ENCODE data around the gene RAMP2. TPM values are rescaled to one million over a fixed set of nuclear protein-coding genes. Genes with fewer than 3 reads are reported as not detected.

Gene RAMP2
- total and polyA plus RNA-seq, 2 of the 13 experiments (the other 11 are each of a cell fraction or from before 2014, with no cell fraction given), result 1.4 to 5.2 TPM

DNA sequence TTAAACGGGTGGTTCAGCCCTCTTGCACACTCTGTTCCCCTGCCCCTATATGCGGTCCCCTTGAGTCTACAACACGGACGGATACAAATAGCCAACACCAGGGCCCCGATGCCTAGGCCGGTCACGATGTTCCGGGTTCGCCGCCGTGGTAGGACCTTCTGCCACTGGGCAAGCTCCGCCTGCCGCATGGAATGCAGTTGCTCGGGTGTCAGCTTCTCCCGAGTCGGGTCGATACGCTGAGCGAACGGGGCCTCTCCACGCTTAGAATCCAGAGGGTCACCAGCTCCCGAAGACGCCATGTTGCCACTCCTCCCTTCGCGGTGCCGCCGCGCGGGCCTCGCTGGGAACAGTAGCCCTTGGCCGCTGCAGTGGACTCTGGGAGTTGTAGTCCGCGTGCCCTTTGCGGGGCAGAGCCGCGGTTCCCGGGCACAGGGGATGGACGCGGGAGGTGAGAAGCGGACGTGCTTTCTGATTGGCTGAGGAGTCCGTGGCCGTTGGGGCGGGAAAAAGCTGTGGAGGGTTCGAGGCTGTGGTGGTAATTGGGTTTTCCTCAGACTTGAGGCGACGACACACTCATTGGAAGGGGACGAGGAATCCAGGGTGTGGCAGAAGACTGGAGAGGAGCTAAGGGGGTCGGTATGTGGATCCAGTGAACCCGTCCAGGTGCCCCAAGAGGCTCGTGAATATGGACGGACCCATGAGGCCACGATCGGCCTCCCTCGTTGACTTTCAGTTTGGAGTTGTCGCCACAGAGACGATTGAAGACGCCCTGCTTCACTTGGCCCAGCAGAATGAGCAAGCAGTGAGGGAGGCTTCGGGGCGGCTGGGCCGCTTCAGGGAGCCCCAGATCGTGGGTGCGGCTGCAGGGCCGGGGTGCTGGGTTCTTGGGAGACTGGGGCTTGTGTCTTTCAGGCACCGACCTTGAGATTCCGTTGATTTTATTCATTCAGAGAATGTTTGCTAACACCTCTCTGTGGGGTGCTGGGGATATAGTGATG is 37.7 kb downstream of the RAMP2 start, which contains the start of the genes CNTD1 and COA3 (continued):
- TF ChIP-seq JDP2 (CRISPR knock-in tag; IDR thresholded peaks at IDR 0.05; ENCODE audit: borderline replicate concordance) (no peak), CAMTA2 (CRISPR knock-in tag; IDR thresholded peaks at IDR 0.05; ENCODE audit: borderline replicate concordance) (peak; percentile 62), ZNF644 (CRISPR knock-in tag; IDR thresholded peaks at IDR 0.05; ENCODE audit: low read depth) (no peak), SIN3B (IDR thresholded peaks at IDR 0.05; ENCODE audit: low read length) (peak; percentile 75), ZFP37 (CRISPR knock-in tag; IDR thresholded peaks at IDR 0.05; ENCODE audit: borderline replicate concordance) (peak; percentile 72; the same call in 1 of the 2 replicates), ZNF720 (CRISPR knock-in tag; IDR thresholded peaks at IDR 0.05) (no peak), ZBTB3 (CRISPR knock-in tag; IDR thresholded peaks at IDR 0.05; ENCODE audit: borderline replicate concordance, low read depth) (peak; percentile 44; the same call in 1 of the 2 replicates), BRCA1 (CRISPR knock-in tag; IDR thresholded peaks at IDR 0.05) (0 out of 2 replicates have a peak, but pooled peaks have one; percentile 41), ZNF354B (CRISPR knock-in tag; IDR thresholded peaks at IDR 0.05) (peak; percentile 92; the same call in 1 of the 2 replicates), ZSCAN29 (CRISPR knock-in tag; conservative IDR thresholded peaks at IDR 0.05) (peak; percentile 59; the same call in 1 of the 2 replicates), BHLHE40 (IDR thresholded peaks at IDR 0.05; ENCODE audit: low read length) (peak; percentile 23; the same call in 1 of the 2 replicates), KDM2A (CRISPR knock-in tag; IDR thresholded peaks at IDR 0.05; ENCODE audit: borderline replicate concordance, low read depth) (peak; percentile 97), ZFP62 (CRISPR knock-in tag; IDR thresholded peaks at IDR 0.05) (no peak)
- TF ChIP-seq, protein P1, sequence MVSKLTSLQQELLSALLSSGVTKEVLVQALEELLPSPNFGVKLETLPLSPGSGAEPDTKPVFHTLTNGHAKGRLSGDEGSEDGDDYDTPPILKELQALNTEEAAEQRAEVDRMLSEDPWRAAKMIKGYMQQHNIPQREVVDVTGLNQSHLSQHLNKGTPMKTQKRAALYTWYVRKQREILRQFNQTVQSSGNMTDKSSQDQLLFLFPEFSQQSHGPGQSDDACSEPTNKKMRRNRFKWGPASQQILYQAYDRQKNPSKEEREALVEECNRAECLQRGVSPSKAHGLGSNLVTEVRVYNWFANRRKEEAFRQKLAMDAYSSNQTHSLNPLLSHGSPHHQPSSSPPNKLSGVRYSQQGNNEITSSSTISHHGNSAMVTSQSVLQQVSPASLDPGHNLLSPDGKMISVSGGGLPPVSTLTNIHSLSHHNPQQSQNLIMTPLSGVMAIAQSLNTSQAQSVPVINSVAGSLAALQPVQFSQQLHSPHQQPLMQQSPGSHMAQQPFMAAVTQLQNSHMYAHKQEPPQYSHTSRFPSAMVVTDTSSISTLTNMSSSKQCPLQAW (CRISPR knock-in tag; IDR thresholded peaks at IDR 0.05), result peak; percentile 97
- TF ChIP-seq, protein P2, sequence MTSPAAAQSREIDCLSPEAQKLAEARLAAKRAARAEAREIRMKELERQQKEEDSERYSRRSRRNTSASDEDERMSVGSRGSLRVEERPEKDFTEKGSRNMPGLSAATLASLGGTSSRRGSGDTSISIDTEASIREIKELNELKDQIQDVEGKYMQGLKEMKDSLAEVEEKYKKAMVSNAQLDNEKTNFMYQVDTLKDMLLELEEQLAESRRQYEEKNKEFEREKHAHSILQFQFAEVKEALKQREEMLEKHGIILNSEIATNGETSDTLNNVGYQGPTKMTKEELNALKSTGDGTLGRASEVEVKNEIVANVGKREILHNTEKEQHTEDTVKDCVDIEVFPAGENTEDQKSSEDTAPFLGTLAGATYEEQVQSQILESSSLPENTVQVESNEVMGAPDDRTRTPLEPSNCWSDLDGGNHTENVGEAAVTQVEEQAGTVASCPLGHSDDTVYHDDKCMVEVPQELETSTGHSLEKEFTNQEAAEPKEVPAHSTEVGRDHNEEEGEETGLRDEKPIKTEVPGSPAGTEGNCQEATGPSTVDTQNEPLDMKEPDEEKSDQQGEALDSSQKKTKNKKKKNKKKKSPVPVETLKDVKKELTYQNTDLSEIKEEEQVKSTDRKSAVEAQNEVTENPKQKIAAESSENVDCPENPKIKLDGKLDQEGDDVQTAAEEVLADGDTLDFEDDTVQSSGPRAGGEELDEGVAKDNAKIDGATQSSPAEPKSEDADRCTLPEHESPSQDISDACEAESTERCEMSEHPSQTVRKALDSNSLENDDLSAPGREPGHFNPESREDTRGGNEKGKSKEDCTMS (CRISPR knock-in tag; conservative IDR thresholded peaks at IDR 0.05), result no peak
- TF ChIP-seq, protein P3, sequence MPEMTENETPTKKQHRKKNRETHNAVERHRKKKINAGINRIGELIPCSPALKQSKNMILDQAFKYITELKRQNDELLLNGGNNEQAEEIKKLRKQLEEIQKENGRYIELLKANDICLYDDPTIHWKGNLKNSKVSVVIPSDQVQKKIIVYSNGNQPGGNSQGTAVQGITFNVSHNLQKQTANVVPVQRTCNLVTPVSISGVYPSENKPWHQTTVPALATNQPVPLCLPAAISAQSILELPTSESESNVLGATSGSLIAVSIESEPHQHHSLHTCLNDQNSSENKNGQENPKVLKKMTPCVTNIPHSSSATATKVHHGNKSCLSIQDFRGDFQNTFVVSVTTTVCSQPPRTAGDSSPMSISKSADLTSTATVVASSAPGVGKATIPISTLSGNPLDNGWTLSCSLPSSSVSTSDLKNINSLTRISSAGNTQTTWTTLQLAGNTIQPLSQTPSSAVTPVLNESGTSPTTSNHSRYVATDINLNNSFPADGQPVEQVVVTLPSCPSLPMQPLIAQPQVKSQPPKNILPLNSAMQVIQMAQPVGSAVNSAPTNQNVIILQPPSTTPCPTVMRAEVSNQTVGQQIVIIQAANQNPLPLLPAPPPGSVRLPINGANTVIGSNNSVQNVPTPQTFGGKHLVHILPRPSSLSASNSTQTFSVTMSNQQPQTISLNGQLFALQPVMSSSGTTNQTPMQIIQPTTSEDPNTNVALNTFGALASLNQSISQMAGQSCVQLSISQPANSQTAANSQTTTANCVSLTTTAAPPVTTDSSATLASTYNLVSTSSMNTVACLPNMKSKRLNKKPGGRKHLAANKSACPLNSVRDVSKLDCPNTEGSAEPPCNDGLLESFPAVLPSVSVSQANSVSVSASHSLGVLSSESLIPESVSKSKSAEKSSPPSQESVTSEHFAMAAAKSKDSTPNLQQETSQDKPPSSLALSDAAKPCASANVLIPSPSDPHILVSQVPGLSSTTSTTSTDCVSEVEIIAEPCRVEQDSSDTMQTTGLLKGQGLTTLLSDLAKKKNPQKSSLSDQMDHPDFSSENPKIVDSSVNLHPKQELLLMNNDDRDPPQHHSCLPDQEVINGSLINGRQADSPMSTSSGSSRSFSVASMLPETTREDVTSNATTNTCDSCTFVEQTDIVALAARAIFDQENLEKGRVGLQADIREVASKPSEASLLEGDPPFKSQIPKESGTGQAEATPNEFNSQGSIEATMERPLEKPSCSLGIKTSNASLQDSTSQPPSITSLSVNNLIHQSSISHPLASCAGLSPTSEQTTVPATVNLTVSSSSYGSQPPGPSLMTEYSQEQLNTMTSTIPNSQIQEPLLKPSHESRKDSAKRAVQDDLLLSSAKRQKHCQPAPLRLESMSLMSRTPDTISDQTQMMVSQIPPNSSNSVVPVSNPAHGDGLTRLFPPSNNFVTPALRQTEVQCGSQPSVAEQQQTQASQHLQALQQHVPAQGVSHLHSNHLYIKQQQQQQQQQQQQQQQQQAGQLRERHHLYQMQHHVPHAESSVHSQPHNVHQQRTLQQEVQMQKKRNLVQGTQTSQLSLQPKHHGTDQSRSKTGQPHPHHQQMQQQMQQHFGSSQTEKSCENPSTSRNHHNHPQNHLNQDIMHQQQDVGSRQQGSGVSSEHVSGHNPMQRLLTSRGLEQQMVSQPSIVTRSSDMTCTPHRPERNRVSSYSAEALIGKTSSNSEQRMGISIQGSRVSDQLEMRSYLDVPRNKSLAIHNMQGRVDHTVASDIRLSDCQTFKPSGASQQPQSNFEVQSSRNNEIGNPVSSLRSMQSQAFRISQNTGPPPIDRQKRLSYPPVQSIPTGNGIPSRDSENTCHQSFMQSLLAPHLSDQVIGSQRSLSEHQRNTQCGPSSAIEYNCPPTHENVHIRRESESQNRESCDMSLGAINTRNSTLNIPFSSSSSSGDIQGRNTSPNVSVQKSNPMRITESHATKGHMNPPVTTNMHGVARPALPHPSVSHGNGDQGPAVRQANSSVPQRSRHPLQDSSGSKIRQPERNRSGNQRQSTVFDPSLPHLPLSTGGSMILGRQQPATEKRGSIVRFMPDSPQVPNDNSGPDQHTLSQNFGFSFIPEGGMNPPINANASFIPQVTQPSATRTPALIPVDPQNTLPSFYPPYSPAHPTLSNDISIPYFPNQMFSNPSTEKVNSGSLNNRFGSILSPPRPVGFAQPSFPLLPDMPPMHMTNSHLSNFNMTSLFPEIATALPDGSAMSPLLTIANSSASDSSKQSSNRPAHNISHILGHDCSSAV (CRISPR knock-in tag; IDR thresholded peaks at IDR 0.05; ENCODE audit: borderline replicate concordance), result no peak
